GM08714 (cell line): ENCODE results near the gene AUNIP.

Experiments used
- H3K4me3 ChIP-seq: fragments of 200-500 bp; sonication (Bioruptor generic); 2 replicates; pipeline ENCODE4 v1.5.1; 2014; ENCODE audit warnings: mild to moderate bottlenecking, low read length, inconsistent platforms
- ZNF274 ChIP-seq: IDR thresholded peaks from 2 replicates; pipeline ENCODE4 v1.6.1; 2012; ENCODE audit warnings: mild to moderate bottlenecking, low read depth, low read length

The AUNIP gene

DNA sequence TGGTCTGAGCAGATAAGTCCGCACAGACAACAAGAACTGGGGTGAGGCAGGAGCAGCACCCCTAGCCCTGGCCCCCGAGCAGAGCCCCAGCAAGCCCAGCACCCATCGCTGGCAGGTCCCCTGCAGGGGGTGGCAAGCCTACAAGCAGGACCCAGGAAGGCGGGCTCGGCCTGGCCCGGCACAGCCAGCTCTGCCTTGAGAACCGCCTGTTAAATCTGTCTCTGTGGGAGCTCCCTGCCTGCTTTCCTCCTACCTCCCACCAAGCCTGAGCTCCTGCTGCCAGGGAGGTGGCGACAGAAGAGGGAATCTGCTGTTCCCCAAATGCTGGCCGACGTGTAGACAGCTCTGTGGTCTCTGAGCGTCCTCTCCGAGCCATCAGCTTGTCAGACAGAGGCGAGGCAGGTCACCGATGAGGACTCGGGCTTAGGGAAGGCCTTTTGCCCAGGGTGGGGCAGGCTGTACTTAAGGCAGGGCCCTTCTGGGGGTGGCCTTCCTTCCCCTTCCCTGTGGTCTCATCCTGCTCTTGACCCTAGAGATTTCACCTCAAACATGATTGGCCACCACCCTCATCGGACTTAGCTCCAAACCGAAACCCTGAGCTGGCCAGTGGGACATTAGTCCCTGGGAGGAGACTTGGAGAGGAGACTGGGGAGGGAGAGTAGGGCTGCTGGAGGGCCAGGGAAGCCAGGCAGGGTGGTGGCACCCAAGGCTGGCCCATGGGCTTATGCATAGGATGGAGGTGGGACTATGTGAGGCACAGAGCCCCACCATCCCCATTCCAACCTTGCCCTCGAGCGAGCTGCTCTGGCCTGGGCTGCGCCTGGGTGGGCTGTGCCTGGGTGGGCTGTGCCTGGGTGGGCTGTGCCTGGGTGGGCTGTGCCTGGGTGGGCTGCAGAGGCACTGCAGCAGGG is 51.5 kb downstream of the AUNIP start:
- TF ChIP-seq ZNF274, result no peak
- no peak overlapping the region for H3K4me3 ChIP-seq

- H3K4me3 ChIP-seq, result no peak overlapping the region
- TF ChIP-seq ZNF274, result no peak
Measured at GRCh38 chr1:25806418-25806817, 52.8 kb downstream of the AUNIP start.

GRCh38 chr1:25805863-25806225 is 53.4 kb downstream of the AUNIP start:
- no peak for TF ChIP-seq ZNF274
- no peak overlapping the region for H3K4me3 ChIP-seq

- TF ChIP-seq ZNF274, result no peak
- H3K4me3 ChIP-seq, result no peak overlapping the region
Measured at GRCh38 chr1:25804964-25805862, 54.0 kb downstream of the AUNIP start.

- no peak for TF ChIP-seq ZNF274
- H3K4me3 ChIP-seq, result no peak overlapping the region
Measured at GRCh38 chr1:25804244-25804963, 54.9 kb downstream of the AUNIP start.

- TF ChIP-seq ZNF274, result no peak
Measured at GRCh38 chr1:25803368-25803767, 55.9 kb downstream of the AUNIP start.

DNA sequence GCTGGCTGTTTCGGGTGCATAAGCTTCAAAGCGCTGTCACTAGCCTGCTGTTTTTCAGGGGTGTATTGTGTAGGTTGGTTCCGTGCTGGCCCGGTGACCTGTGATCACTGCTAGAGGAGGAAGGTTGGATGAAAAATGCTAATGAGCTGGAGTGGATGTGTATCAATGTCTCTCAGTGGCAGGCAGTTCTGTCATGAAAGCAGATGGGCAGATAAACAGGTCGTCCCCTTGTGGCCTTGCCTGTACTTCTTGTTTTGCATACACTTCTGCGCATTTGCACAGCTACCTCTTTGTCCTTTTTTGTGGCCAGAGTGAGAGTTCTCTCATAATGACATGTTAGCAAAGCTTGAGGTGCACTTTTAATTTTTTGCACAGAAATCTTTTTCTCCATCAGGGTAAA is 56.3 kb downstream of the AUNIP start:
- TF ChIP-seq ZNF274, result no peak
- no peak overlapping the region for H3K4me3 ChIP-seq

More at GRCh38 chr1:25803368-25803767, 55.9 kb downstream of the AUNIP start:
- no peak overlapping the region for H3K4me3 ChIP-seq

DNA sequence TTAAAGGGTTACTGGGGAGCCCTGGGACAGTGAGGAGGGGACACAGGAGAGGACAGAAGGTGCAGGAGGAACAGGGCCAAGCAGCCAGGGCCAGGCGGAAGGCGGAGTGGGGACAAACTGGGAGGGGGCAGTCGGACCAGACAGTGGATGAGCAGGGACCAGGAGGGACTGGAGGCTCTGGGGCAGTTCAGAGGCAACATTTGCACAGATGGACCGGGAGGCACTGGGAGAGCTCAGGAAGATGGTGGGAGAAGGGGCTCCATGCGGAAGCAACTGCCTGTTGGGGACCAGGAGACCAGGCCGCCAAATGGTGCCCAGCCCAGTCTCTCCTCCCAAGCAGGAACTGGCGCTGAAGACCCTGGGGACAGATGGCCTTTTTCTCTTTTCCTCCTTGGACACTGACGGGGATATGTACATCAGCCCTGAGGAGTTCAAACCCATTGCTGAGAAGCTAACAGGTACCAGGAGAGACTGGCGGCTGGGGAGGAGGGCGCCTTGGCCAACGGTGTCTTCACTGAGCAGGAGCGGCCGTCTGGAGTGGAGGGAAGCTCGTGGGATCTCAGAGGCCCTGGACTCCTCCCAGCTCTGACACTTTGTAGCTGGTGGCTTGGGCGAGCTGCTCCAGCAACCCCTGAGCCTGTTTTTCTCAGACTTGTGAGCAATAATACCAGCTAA is 58.4 kb downstream of the AUNIP start:
- H3K4me3 ChIP-seq, result peak overlapping the region; percentile 51; the same call in 1 of the 2 replicates
- TF ChIP-seq ZNF274, result no peak

DNA sequence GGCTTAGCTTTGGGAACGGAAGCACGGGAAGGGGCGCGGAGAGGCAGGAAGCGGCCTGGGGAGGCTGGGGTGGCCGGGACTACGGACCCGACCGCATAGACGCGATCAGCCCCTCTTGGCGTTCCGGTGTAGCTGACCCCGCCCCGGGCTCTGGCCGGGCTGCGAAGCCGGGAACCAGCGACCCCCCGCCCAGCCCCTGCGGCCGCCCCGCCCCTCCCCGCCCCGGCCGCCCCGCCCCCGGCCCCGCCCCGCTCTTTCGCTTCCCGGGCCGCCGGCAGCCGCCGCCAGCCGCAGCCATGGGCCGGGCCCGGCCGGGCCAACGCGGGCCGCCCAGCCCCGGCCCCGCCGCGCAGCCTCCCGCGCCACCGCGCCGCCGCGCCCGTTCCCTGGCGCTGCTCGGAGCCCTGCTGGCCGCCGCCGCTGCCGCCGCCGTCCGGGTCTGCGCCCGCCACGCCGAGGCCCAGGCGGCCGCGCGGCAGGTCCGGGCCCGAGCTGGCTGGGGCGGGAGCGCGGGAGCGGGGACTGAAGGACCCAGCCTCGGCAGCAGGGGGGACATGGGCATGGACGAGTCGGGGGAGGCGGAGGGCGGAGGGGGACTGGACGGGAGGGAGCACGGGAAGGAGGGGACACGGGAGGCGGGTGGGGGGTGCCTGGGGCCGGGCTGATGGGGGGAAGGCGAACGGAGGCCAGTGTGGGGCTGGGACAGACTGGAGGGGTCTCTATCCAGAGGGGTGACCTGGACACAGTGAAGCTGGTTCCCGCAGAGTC is 59.1 kb downstream of the AUNIP start, which contains the start of gene SELENON:
Gene SELENON (plus strand): TSS at position 259 of the 768 bp plus-strand sequence. CDS start 38 bp downstream, at position 297.
- no peak for TF ChIP-seq ZNF274
- H3K4me3 ChIP-seq, result peak within 1 kb of the TSS; percentile 51; the same call in 1 of the 2 replicates

- TF ChIP-seq ZNF274, result no peak
- peak overlapping the region; percentile 2; the same call in 1 of the 2 replicates for H3K4me3 ChIP-seq
Measured at GRCh38 chr1:25799352-25799934, 59.8 kb downstream of the AUNIP start.

DNA sequence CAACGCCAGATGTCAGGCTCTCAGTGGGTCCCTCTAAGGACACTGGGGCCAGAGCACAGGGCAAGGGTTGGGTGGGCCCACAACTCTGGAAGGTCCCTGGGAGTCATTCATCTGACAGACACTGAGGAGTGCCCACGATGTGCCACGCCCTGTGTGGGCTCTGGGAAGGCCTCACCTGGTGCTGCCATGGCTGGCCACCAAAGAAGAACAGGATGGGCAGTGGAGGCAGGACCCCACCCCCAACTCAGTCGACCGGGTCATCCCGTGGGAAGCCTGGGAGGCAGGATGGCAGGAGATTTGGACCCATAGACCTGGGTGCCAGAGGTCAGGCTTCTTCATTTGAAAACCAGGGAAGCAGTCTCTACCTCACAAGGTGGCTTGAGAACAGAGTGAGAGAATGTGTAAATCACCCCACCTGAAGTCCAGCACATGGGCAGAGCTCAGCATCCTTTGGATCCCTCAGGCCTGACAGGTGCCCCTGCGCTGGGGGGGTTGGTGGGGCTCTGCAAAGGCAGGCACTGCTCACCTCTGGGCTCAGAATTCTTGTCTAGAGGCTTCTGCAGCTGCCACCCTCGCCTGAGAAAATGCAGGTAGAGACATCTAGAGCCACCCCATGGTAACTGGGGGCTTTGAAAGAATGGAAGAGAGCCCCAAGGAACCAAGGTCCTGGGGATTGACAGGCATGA is 60.4 kb downstream of the AUNIP start:
- no peak for TF ChIP-seq ZNF274
- H3K4me3 ChIP-seq, result no peak overlapping the region

DNA sequence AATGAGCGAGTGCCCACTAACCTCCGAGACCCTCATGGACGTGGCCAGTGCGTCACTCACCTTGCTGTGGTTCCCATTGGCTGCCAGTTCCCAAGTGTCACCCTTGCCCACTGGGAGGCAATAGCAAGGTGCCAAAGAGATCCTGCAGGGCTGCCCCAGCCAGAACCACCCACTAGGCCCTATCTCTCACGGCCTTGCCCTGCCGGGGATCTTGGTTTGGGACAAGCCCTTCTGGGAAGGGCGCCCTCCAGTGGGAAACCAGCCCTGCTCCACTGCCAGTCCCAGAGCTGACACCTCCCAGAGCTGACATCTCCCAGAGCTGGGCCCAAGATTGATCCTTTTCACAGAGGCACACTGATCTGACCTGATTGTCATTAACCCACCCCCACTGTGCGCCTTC is 61.3 kb downstream of the AUNIP start:
- H3K4me3 ChIP-seq, result no peak overlapping the region
- no peak for TF ChIP-seq ZNF274
